Urinary bladder (tissue), 4 donors: ENCODE measurements around the gene SLC6A3. TPM values are rescaled to one million over a fixed set of nuclear protein-coding genes. Genes with fewer than 3 reads are reported as not detected.

Experiments
- DNase-seq: peaks from one replicate; pipeline ENCODE4 v3.0.0-alpha.2; 2015; ENCODE audit errors: extremely low spot score
- H3K27ac ChIP-seq: one replicate; pipeline ENCODE4 v1.5.1; 2013; ENCODE audit warnings: low read depth, mild to moderate bottlenecking, moderate library complexity
- H3K36me3 ChIP-seq: one replicate; pipeline ENCODE4 v1.6.1; 2013; ENCODE audit warnings: mild to moderate bottlenecking, moderate library complexity; ENCODE audit not compliant: insufficient read depth
- H3K4me1 ChIP-seq: one replicate; pipeline ENCODE4 v1.6.1; 2013; ENCODE audit warnings: mild to moderate bottlenecking, moderate library complexity; ENCODE audit not compliant: insufficient read depth
- H3K4me3 ChIP-seq: one replicate; pipeline ENCODE4 v1.5.1; 2013; ENCODE audit warnings: low read depth, low read length
- WGBS: extraction: QIAGEN DNeasy Blood & Tissue Kit; methylation state at CpG from one replicate; pipeline ENCODE4 v1.1.7; 2013; 5-methylcytosine and 5-hydroxymethylcytosine counted together
- polyA plus RNA-seq: library from polyadenylated mRNA; stranded (reverse); fragments of 200-250 nt; gene quantifications from one replicate; pipeline ENCODE4 v1.2.3, GENCODE V29; 2013
- total RNA-seq: library from RNA; depleted of rRNA; stranded (reverse); fragments of >200 nt; gene quantifications from one replicate; pipeline ENCODE4 v1.2.3, GENCODE V29; 2014
- donor health status: healthy with polysubstance abuse.
- donor health status: healthy.

Gene SLC6A3
- total and polyA plus RNA-seq, 2 donors = 0.77 TPM; not detected in 1

DNA sequence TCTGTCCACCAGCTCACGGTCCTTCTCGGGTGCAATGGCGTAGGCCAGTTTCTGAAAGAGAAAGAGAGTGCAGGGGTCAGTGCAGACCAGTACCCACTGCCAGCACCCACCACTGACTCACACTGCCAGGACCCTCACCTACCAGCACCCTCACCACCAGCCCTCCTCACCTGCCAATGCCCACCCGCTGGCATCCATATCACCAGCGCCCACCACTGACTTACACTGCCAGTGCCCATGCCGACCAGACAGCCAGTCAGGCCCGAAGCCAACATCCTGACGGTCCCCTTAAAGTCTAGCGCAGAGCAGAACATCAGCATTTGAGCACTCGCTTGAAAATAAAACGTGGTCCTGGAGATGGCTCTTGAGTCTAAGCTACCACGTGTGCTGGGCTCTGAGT lies 44.3 kb downstream of the SLC6A3 start:
- Histone ChIP-seq H3K4me1 (no peaks in the 10 kb centered on the region), H3K4me3 (no peak overlapping the region), H3K36me3 (no peaks in the 10 kb centered on the region), H3K27ac (no peak overlapping the region)
- 78% methylated on average over 12 of the region's 12 CpGs for WGBS
- DNase-seq = no peak

DNA sequence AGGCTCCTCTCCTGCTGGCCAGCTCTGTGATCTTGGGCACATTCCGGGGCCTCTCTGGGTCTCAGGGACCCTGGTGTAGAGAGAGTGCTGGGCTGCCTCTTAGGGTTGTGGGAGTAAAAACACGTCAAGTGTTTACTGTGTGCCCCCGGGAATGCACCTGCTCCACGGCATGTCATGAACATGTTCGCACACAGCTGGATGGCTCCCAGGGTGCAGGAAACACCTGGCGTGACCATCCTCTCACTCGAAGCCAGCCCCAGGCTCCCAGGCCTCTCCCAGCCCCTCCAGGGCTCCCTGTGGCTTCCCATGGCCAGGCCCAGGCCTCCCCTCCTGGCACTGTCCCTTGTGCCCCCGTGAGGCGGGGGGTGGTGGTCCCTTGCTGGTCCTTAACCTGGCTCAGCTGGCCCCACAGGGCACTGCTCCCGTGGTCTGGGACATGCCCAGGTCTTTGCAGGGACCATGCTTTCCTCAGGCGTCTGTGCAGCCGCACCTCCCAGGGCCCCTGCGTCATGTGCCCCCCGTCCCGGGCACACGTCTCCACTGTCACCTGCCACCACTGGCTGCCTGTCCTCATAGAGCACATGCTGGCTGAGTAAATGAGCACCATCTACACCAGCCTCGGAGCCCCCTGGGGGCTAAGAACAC lies 44.9 kb downstream of the SLC6A3 start:
- H3K36me3 ChIP-seq = no peaks in the 10 kb centered on the region
- H3K4me3 ChIP-seq = no peak overlapping the region
- H3K27ac ChIP-seq = no peak overlapping the region
- 82% methylated on average over 17 of the region's 17 CpGs for WGBS
- DNase-seq = no peak
- H3K4me1 ChIP-seq = no peaks in the 10 kb centered on the region

DNA sequence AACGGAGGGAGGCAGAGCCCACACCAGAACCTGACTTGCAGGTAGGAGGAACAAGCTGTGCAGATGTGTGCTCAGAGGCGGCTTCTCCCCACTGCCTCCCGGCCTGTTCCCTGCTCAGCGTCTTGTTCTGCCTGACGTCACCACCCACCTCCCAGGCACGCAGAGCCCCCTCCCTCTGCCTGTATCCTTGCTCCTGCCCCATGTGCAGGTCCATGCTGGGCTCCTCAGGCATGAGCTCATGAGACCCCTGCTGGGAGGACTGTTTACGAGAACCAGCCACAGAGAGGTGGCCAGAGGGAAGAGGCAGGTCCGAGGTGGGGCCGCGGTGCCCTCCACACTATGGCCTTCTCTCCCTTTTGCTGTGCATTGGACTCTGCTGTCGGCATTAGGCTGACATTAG lies 45.5 kb downstream of the SLC6A3 start:
- DNase-seq = no peak
- Histone ChIP-seq H3K4me1 (no peaks in the 10 kb centered on the region), H3K36me3 (no peaks in the 10 kb centered on the region), H3K27ac (no peak overlapping the region), H3K4me3 (no peak overlapping the region)
- 65% methylated on average over 11 of the region's 11 CpGs for WGBS

DNA sequence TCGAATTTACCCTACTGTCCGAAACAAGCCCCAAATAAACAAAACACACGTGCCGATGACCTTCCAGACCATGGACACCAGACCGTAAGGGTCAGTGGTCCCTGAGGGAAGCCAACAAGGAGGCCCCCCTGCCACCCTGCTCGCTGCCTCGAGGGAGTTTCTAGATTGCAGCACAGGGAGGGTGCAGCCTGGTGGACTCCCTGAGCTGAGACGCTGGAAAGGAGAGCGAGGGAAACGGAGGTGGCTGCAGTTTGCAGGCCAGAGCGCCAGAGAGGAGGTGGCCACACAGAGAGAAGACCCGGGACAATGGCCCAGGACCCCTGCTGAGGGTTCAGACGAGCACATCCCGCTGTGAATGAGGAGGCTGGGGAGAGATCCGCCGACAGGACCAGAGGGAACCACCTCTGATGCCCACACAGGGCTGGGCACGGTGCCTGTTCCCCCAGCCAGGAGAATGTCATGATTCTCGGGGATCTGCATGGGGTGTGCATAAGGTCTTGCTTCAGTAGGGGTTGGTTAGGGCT lies 48.9 kb downstream of the SLC6A3 start:
- H3K36me3 ChIP-seq = no peaks in the 10 kb centered on the region
- no peak for DNase-seq
- H3K4me1 ChIP-seq = no peaks in the 10 kb centered on the region
- 56% methylated on average over 18 of the region's 18 CpGs for WGBS
- H3K4me3 ChIP-seq = no peak overlapping the region
- H3K27ac ChIP-seq = no peak overlapping the region

DNA sequence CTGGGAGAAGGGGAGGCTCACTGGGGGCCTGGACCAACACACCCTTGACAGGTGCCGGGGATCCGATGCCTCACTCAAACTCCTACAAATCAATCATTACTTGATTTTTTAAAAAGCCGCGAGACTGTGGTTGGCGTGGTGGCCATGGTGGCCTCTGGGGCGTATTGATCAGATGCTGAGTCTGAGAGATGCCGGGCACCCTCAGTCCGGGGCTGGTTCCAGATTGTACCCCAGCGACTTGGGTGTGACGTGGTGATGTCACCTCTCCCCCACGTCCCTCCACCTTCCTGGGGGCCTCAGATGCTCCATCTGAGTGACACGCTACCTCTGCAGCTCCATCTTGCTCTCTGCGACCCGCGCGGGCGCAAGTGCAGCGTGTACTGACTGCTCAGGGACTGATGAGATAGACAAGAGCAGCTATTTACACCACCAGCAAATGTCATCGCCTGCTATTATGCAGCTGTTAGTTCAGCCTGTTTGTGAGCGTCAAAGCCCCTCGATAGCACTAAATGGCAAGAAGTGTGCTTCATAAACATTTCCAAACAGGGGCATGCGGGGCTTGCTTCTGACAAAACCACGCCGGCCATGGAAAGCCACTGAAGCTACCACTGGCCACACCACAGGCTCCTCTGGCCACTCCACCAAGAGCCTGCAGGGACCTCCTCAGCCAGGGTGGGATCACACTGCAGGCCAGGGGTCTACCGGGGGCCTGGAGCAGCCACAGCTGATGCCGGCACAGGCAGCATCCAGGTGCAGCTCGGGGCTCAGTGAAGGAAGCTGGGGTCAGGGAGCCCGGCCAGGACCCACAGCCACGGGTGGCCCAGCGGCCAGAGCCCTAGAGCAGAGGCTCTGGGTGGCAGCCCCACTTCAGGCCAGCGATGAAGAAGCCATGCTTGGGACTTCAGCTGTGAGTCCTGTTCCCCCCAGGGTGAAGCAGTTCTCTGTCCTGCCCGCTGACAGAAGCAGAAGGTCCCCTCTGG lies 50.1 kb downstream of the SLC6A3 start:
- Histone ChIP-seq H3K4me1 (no peaks in the 10 kb centered on the region), H3K27ac (no peak overlapping the region), H3K4me3 (no peak overlapping the region), H3K36me3 (no peaks in the 10 kb centered on the region)
- DNase-seq = no peak
- 80% methylated on average over 32 of the region's 32 CpGs for whole genome bisulfite sequencing

DNA sequence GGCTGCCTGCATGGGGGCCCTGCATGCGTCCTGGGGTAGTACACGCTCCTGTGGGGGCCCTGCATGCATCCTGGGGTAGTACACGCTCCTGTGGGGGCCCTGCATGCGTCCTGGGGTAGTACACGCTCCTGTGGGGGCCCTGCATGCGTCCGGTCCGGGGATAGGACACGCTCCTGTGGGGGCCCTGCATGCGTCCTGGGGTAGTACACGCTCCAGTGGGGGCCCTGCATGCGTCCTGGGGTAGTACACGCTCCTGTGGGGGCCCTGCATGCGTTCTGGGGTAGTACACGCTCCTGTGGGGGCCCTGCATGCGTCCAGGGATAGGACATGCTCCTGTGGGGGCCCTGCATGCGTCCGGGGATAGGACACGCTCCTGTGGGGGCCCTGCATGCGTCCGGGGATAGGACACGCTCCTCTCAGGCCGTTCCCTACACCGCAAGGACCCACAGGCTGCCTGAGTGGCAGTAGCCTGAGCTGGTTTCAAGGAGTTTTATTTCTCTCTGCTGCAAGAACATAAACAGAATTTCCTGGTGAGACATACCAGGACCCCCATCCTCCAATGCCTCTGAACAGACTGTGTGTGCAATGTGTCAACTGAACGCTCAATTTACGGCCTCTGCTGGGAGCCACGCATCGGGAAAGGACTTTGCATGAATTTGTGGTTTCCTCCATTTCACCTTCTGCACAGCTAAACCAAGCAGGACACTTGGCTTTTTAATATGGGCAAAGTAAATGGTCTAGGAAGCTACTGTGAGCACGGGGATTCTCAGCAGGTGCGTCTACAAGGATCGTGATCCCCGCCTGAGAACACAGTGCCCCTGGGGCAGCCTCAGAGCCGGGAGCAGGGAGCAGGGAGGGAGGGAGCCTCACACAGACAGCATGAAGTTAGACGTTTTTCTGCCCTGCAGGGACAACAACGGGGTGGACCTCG lies 51.4 kb downstream of the SLC6A3 start:
- no peak for DNase-seq
- WGBS = 46% methylated on average over 36 of the region's 36 CpGs
- Histone ChIP-seq H3K4me1 (no peaks in the 10 kb centered on the region), H3K27ac (no peak overlapping the region), H3K4me3 (no peak overlapping the region), H3K36me3 (no peaks in the 10 kb centered on the region)

DNA sequence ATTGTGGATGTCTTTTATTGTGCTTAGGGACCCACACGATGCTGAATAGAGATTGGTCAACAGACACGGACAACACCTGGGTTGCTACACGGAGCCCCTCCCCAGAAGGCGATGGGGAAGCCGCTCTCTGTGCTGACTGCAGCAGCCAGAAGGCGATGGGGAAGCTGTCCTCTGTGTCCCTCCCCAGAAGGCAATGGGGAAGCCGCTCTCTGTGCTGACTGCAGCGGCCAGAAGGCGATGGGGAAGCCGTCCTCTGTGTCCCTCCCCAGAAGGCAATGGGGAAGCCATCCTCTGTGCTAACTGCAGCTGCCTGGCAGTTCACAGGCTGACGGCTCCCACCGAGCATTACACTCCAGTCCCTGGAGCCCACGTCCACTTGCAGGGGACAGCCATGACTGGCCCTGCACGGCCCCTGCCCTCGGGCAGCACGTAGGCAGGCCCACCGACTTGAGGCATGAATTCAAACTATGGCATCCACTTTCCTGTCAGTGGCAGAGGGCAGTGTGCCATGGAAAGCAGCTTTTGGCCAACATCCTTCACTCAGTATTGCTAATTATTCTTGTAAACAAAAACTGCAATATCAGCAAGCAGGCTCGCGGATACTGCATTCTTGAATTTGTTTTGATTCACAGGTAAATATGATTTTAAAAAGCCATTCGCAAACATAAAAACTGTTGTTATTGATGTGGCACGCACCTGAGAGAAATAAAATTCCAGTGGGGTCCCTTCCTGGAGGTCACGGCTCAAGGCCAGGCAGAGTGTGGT lies 52.3 kb downstream of the SLC6A3 start:
- no peaks in the 10 kb centered on the region for H3K36me3 ChIP-seq
- no peak overlapping the region for H3K27ac ChIP-seq
- no peak for DNase-seq
- 58% methylated on average over 22 of the region's 22 CpGs for WGBS
- no peak overlapping the region for H3K4me3 ChIP-seq
- no peaks in the 10 kb centered on the region for H3K4me1 ChIP-seq

DNA sequence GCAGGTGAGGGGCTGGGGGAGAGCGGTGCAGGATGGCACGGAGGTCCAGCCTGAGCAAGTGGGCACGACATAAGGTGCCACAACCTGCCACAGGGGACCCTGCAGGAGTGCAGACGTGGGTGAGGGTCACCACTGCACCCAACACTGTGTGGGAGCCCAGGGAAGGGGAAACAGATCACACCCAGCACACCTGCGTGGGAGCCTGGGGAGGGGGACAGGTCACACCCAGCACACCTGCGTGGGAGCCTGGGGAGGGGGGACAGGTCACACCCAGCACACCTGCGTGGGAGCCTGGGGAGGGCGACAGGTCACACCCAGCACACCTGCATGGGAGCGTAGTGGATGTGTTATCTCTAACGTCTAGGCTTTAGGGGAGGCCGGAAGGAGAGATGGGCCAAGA lies 53.0 kb downstream of the SLC6A3 start:
- WGBS = 76% methylated on average over 11 of the region's 11 CpGs
- no peaks in the 10 kb centered on the region for H3K36me3 ChIP-seq
- no peak for DNase-seq
- no peaks in the 10 kb centered on the region for H3K4me1 ChIP-seq
- H3K27ac ChIP-seq = no peak overlapping the region
- no peak overlapping the region for H3K4me3 ChIP-seq

DNA sequence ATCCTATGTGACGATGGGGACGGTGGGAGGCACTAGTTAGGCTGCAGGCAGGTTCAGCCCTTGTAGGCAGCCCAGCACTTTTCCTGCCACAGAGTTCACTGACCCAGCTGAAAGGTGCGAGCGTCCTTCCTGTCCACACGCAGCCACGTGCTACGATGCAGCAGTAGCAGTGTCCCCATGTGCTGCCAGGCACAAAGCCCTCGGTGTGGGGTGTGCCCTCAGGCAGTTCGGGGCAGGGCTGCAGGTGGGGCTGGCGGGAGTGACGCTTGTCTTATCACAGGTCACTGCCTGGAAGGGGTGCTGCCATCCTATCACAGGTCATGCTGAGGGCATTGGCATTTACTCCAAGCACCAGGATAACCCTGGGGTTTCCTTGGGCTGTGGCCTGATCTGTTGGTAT lies 53.5 kb downstream of the SLC6A3 start:
- Histone ChIP-seq H3K4me3 (no peak overlapping the region), H3K36me3 (no peaks in the 10 kb centered on the region), H3K4me1 (no peaks in the 10 kb centered on the region), H3K27ac (no peak overlapping the region)
- DNase-seq = no peak
- 65% methylated on average over 11 of the region's 11 CpGs for WGBS

DNA sequence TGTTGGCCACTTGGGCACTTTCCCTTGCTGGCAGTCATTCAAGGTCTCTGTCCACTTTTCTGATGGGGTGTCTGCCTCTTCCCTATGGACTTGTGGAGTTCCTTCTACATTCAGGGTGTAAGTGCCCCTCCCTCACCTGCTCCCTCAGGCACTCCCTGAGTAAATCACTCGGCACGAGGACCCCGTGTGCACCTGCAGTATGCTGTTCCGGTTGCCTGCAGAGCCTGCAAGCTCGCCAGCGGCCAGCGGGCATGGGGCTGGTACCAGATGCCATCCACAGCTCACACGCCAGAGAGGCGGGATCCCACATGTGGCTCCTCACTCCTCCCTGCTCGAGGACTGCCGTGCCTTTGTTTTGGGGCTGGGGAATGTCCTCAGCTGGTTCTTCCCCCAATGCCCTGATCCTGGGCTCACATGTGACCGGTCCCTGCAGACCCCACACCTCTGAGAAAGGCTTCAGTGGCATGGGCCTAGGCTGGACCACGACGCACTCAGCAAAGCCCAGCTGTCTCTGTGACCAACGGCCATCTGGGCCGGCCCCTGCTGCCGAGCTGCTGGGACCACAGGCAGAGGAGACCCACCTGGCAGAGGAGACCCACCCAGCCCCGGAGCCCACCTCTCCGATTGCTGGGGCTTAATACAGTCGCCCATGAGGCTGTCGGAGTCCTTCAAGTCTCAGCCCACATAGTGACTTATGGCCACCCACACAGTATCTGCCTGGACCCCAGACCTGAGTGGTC lies 54.2 kb downstream of the SLC6A3 start:
- no peaks in the 10 kb centered on the region for H3K36me3 ChIP-seq
- no peak overlapping the region for H3K4me3 ChIP-seq
- H3K27ac ChIP-seq = no peak overlapping the region
- no peak for DNase-seq
- H3K4me1 ChIP-seq = no peaks in the 10 kb centered on the region
- 80% methylated on average over 21 of the region's 21 CpGs for WGBS

DNA sequence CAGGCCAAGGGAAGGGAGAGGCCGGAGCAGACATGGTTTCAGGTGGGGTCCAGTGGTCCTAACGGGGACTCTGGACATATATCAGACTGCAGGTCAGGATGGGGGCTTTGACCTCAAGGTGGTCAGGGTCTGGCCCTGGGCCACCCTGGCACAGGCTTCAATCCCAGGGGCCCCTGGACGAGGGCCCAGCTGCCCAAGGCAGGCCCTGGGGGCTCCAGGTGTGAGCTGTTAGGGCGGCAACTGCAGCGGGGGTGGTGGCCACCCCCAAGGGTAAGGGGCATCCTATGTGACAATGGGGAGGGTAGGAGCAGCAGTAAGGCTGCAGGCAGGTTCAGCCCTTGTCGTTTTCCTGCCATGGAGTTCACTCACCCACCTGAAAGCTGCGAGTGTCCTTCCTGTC lies 54.9 kb downstream of the SLC6A3 start:
- Histone ChIP-seq H3K4me3 (no peak overlapping the region), H3K4me1 (peaks cover 1% of the 10 kb centered on the region), H3K36me3 (no peaks in the 10 kb centered on the region), H3K27ac (no peak overlapping the region)
- no peak for DNase-seq
- 69% methylated on average over 7 of the region's 7 CpGs for WGBS

DNA sequence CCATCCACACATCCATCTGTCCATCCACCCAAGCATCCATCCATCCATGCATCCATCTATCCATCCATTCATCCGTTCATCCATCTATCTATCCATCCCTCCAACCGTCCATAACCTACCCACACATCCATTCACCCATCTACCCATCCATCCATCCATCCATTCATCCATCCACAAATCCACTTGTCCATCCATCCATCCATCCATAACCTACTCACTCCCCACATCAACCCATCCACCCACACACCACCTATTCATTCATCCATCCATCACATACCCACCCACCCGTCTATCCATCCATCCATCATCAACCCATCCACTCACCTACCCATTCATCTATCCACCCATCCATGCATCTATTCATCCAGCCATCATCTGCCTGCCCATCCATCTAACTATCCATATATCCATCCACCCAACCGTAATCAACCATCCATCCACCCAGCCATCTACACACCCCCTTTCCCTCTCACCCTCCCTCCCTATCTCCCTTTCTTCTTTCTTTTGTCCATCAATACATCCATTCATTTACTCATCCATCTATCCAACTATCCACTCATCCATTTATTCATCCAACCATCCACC lies 56.8 kb downstream of the SLC6A3 start:
- no peaks in the 10 kb centered on the region for H3K36me3 ChIP-seq
- no peak overlapping the region for H3K4me3 ChIP-seq
- H3K4me1 ChIP-seq = peaks cover 2% of the 10 kb centered on the region
- no peak for DNase-seq
- H3K27ac ChIP-seq = no peak overlapping the region
- 86% methylated on average over 4 of the region's 4 CpGs for WGBS
